ENCODE data around the gene MEIS1.

- TF ChIP-seq, protein P1, sequence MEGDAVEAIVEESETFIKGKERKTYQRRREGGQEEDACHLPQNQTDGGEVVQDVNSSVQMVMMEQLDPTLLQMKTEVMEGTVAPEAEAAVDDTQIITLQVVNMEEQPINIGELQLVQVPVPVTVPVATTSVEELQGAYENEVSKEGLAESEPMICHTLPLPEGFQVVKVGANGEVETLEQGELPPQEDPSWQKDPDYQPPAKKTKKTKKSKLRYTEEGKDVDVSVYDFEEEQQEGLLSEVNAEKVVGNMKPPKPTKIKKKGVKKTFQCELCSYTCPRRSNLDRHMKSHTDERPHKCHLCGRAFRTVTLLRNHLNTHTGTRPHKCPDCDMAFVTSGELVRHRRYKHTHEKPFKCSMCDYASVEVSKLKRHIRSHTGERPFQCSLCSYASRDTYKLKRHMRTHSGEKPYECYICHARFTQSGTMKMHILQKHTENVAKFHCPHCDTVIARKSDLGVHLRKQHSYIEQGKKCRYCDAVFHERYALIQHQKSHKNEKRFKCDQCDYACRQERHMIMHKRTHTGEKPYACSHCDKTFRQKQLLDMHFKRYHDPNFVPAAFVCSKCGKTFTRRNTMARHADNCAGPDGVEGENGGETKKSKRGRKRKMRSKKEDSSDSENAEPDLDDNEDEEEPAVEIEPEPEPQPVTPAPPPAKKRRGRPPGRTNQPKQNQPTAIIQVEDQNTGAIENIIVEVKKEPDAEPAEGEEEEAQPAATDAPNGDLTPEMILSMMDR (conservative IDR thresholded peaks at IDR 0.05; ENCODE audit: low read depth, low read length), result no peak
- no peak for TF ChIP-seq EZH2 (IDR thresholded peaks at IDR 0.05; ENCODE audit: borderline replicate concordance, low read depth, low read length, poor library complexity, severe bottlenecking)
These were observed 10.4 kb downstream of the MEIS1 start for GRCh38 chr2:66445076-66445924.
